CD4-positive, alpha-beta memory T cell (primary cell): ENCODE results near the gene CNTF. TPM values are rescaled to one million over a fixed set of nuclear protein-coding genes. Genes with fewer than 3 reads are reported as not detected.

Experiments
- CTCF ChIA-PET: fragments of 350-600 bp; sonication (Branson Sonifier 250); formaldehyde crosslinking; loops from one replicate; lab custom pipeline; 2021; ENCODE audit warnings: inconsistent platforms; ENCODE audit not compliant: partially characterized antibody; lab: Charles Lee
- POLR2A ChIA-PET: fragments of 350-600 bp; sonication (Branson Sonifier 250); formaldehyde crosslinking; loops from one replicate; lab custom pipeline; 2021; ENCODE audit not compliant: partially characterized antibody; lab: Charles Lee
- DNase-seq, 5 donors: peaks; one replicate each; pipeline versions ENCODE4 v3.0.0 to v3.0.0-alpha.2; 2020 to 2022; ENCODE audit warnings: mixed read lengths in 1 of 5
- H3K27ac ChIP-seq: one replicate; pipeline ENCODE4 v1.7.0; 2013; ENCODE audit warnings: low read depth, low read length
- H3K27me3 ChIP-seq: 2 replicates; pipeline ENCODE4 v1.7.0; 2013; ENCODE audit warnings: mild to moderate bottlenecking, low read length, moderate library complexity; ENCODE audit not compliant: insufficient read depth
- H3K36me3 ChIP-seq: 2 replicates; pipeline ENCODE4 v1.7.0; 2013; ENCODE audit warnings: mild to moderate bottlenecking, low read length, moderate library complexity; ENCODE audit not compliant: insufficient read depth
- H3K4me1 ChIP-seq: 2 replicates; pipeline ENCODE4 v1.7.0; 2013; ENCODE audit warnings: mild to moderate bottlenecking, low read length, moderate library complexity; ENCODE audit not compliant: insufficient read depth
- H3K4me3 ChIP-seq, 2 donors: one replicate each; pipeline ENCODE4 v1.7.0; 2013; ENCODE audit warnings: low read length in 2 of 2, mild to moderate bottlenecking in 1 of 2
- H3K9me3 ChIP-seq, 2 donors: one replicate each; pipeline ENCODE4 v1.7.0; 2013; ENCODE audit warnings: low read length in 2 of 2, control low read depth in 1 of 2; ENCODE audit not compliant: control insufficient read depth in 1 of 2
- H3K27ac Mint-ChIP-seq, 7 donors: one replicate each; pipeline ENCODE4 v1.8.0; 2020 to 2021; ENCODE audit warnings: mixed read lengths in 7 of 7, mild to moderate bottlenecking in 6 of 7, inconsistent platforms in 3 of 7, moderate library complexity in 3 of 7
- H3K27me3 Mint-ChIP-seq, 2 donors: one replicate each; pipeline ENCODE4 v1.8.0; 2020 to 2021; ENCODE audit warnings: mixed read lengths in 2 of 2
- H3K36me3 Mint-ChIP-seq, 2 donors: one replicate each; pipeline ENCODE4 v1.8.0; 2020 to 2021; ENCODE audit warnings: mixed read lengths in 2 of 2, inconsistent platforms in 1 of 2, mild to moderate bottlenecking in 1 of 2
- H3K4me1 Mint-ChIP-seq, 4 donors: one replicate each; pipeline ENCODE4 v1.8.0; 2020 to 2021; ENCODE audit warnings: mixed read lengths in 4 of 4, mild to moderate bottlenecking in 1 of 4
- H3K4me3 Mint-ChIP-seq, 8 donors: one replicate each; pipeline ENCODE4 v1.8.0; 2020 to 2021; ENCODE audit warnings: mixed read lengths in 8 of 8, mild to moderate bottlenecking in 7 of 8, moderate library complexity in 6 of 8, inconsistent platforms in 3 of 8
- H3K9me3 Mint-ChIP-seq, 8 donors: one replicate each; pipeline ENCODE4 v1.8.0; 2020 to 2021; ENCODE audit warnings: mixed read lengths in 8 of 8, mild to moderate bottlenecking in 5 of 8, inconsistent platforms in 3 of 8, moderate library complexity in 1 of 8
- intact Hi-C: fragments of 100-400 bp; cut with micrococcal nuclease; formaldehyde crosslinking; loops from one replicate; pipeline ENCODE4 v1.15.1; 2023
- polyA plus RNA-seq, 2 donors: library from polyadenylated mRNA; unstranded; fragments of 300-500 nt; fragmentation: Illumina TruSeq; gene quantifications; one replicate each; pipeline ENCODE4 v1.2.3, GENCODE V29; 2021
- total RNA-seq, 2 experiments: library from RNA; stranded (reverse); gene quantifications; one replicate each; pipeline ENCODE4 v1.2.3, GENCODE V29; 2021

Gene CNTF
- total and polyA plus RNA-seq, 4 experiments from 2014 or later = 0.10 to 2.9 (median 2.6) TPM; not detected in 1

DNA sequence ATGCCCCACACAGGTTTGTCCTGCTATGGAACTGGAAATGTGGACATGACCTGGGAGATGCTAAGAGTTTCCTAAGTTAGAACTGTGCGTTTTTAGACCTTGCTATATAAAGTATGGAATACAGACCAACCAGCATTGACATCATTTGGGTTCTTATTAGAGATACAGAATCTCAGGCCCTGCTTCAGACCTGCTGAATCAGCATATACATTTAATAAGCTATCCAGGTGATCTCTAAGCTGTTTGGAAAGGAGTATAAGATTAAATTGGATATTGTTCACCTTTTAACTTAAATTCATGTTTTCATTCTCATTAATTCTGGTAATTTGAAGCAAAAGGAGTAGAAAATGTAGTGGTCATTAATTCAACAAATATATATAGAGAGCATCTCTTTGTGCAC lies 6.9 kb upstream of the CNTF start:
- H3K4me1 ChIP-seq = no peaks in the 10 kb centered on the region
- H3K36me3 ChIP-seq = peaks cover 80% of the 10 kb centered on the region
- no peaks in the 10 kb centered on the region for H3K27me3 ChIP-seq
- no peak overlapping the region for H3K27ac ChIP-seq
- H3K4me3 ChIP-seq = no peak overlapping the region
- ChIA-PET POLR2A (no interaction called here), CTCF (interaction anchor here (1.0 kb wide), 1 partner anchor 47 kb away, joined by 4 read pairs; no protein-coding TSS in a partner anchor)
- no peak for DNase-seq
- H3K9me3 Mint-ChIP-seq = no peaks in the 10 kb centered on the region
- peaks cover 0 to 8% (median 5%) of the 10 kb centered on the region in 4 donors for H3K4me1 Mint-ChIP-seq
- H3K27ac Mint-ChIP-seq = peak overlapping the region in 1 of 7 donors; percentile 78
- no peaks in the 10 kb centered on the region for H3K9me3 ChIP-seq
- intact Hi-C loops = loop anchor here (10.0 kb wide), 1 partner anchor 51 kb away; no protein-coding TSS in a partner anchor
- peaks cover 80 to 90% of the 10 kb centered on the region in 2 donors for H3K36me3 Mint-ChIP-seq
- no peak overlapping the region for H3K4me3 Mint-ChIP-seq
- H3K27me3 Mint-ChIP-seq = no peaks in the 10 kb centered on the region

DNA sequence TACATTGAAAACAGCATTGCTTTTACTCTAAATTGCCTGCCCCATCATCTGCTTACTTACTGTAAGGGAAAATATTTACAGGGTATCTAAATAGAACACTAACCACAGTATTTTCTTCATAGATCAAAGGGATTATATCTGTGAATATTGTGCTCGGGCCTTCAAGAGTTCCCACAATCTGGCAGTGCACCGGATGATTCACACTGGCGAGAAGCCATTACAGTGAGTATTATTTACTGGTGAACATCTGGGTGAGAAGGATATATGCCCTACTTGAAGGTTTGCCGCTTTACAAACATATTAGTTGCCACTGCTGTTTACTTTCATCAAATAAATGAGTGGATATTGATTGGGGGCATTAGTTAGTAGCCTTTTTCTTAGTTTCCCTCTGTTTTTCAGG lies 5.9 kb upstream of the CNTF start:
- Histone ChIP-seq H3K27me3 (no peaks in the 10 kb centered on the region), H3K4me3 (no peak overlapping the region), H3K4me1 (no peaks in the 10 kb centered on the region), H3K9me3 (no peaks in the 10 kb centered on the region), H3K36me3 (peaks cover 70% of the 10 kb centered on the region), H3K27ac (no peak overlapping the region)
- ChIA-PET CTCF (no interaction called here), POLR2A (no interaction called here)
- DNase-seq = no peak
- Mint-ChIP-seq H3K4me3 (no peak overlapping the region), H3K36me3 (peaks cover 71 to 82% of the 10 kb centered on the region in 2 donors), H3K27ac (peak overlapping the region in 1 of 7 donors; percentile 9), H3K4me1 (peaks cover 0 to 3% (median 2%) of the 10 kb centered on the region in 4 donors), H3K27me3 (no peaks in the 10 kb centered on the region), H3K9me3 (no peaks in the 10 kb centered on the region)
- intact Hi-C loops = loop anchor here (10.0 kb wide), 1 partner anchor 52 kb away; no protein-coding TSS in a partner anchor

DNA sequence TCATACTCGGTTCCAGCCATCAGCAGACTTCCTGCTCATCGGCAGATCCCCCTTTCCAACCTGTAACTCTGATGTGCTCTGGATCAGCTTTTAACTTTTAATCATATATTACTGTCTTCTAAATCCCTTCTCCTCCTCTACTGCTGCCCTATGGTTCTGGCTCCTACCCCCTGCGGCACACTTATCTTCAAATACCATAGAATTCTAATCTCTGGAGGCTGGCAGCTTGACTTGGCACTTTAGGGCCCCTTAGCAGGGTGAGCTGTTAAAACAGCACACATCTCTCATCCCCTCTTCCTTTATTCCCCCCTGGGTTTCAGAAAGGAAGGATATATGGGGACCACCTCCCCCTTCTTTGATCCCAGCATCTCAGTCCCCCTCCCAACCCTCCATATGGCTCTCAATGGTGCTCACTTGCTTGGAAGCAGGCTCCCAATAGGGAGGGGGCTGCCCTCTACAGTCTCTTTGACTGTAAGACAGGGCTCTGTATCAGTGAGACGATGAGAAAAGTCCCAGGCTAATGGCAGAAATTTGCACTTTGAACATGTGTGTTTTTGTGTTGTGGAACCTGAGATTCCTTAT lies 4.4 kb upstream of the CNTF start:
- H3K27ac ChIP-seq = no peak overlapping the region
- no peak overlapping the region for H3K4me3 ChIP-seq
- H3K36me3 Mint-ChIP-seq = peaks cover 65 to 81% of the 10 kb centered on the region in 2 donors

GRCh38 chr11:58621586-58622262 lies 741 bp upstream of the CNTF start:
- H3K27ac Mint-ChIP-seq = peak overlapping the region in 1 of 7 donors; percentile 36

More for the DNA sequence above, 4.4 kb upstream of the CNTF start:
- intact Hi-C loops = loop anchor here (1.0 to 10.0 kb wide), 2 partner anchors 39 to 53 kb away; partner anchors contain the start of gene ZFP91
- CTCF ChIA-PET = interaction anchor here (2.3 kb wide), 1 partner anchor 50 kb away, joined by 9 read pairs; no protein-coding TSS in a partner anchor
- no peak for DNase-seq
- Histone ChIP-seq H3K4me1 (no peaks in the 10 kb centered on the region), H3K36me3 (peaks cover 66% of the 10 kb centered on the region), H3K9me3 (no peaks in the 10 kb centered on the region), H3K27me3 (no peaks in the 10 kb centered on the region)
- H3K4me1 Mint-ChIP-seq = peaks cover 0 to 4% (median 0%) of the 10 kb centered on the region in 4 donors
- H3K4me3 Mint-ChIP-seq = no peak overlapping the region
- no peaks in the 10 kb centered on the region for H3K9me3 Mint-ChIP-seq
- POLR2A ChIA-PET = no interaction called here
- H3K27me3 Mint-ChIP-seq = no peaks in the 10 kb centered on the region
- H3K27ac Mint-ChIP-seq = peak overlapping the region in 4 of 7 donors; percentile 28 to 68 (median 44)

DNA sequence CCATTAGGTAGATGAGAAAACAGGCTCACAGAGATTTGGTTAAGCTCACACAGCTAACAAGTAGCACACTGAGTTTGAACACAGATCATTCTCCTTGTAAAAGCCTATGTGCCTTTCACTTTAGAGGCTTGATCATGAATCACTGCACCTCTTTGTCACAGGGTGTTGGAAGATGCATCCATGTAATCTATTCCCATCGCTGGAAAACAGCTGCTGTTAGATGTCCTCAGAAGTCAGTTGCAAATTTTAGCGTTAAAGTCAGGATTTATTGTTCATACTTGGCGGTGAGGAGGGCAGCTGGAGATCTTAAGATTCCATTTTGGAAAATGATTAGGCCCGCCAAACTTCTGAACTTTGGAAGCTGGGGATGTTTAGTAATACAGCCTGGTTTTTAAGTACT lies 2.6 kb downstream of the CNTF start:
- no peaks in the 10 kb centered on the region for H3K27me3 Mint-ChIP-seq
- H3K4me3 Mint-ChIP-seq = no peak overlapping the region
- no peak overlapping the region for H3K27ac Mint-ChIP-seq
- no peaks in the 10 kb centered on the region for H3K27me3 ChIP-seq
- ChIA-PET CTCF (interaction anchor here (1.1 to 1.7 kb wide), 2 partner anchors 49 to 57 kb away, joined by 3 to 5 read pairs; no protein-coding TSS in a partner anchor), POLR2A (no interaction called here)
- peaks cover 18% of the 10 kb centered on the region for H3K36me3 ChIP-seq
- no peak overlapping the region for H3K4me3 ChIP-seq
- H3K27ac ChIP-seq = no peak overlapping the region
- no peak for DNase-seq
- H3K4me1 Mint-ChIP-seq = peaks cover 0 to 5% (median 4%) of the 10 kb centered on the region in 4 donors
- H3K9me3 Mint-ChIP-seq = no peaks in the 10 kb centered on the region
- H3K9me3 ChIP-seq = no peaks in the 10 kb centered on the region
- intact Hi-C loops = no loop called here
- no peaks in the 10 kb centered on the region for H3K4me1 ChIP-seq
- H3K36me3 Mint-ChIP-seq = peaks cover 24 to 41% of the 10 kb centered on the region in 2 donors

More at GRCh38 chr11:58621586-58622262, 741 bp upstream of the CNTF start:
- Histone ChIP-seq H3K4me3 (no peak overlapping the region), H3K36me3 (peaks cover 43% of the 10 kb centered on the region), H3K27ac (no peak overlapping the region), H3K4me1 (no peaks in the 10 kb centered on the region), H3K27me3 (no peaks in the 10 kb centered on the region), H3K9me3 (no peaks in the 10 kb centered on the region)
- Mint-ChIP-seq H3K36me3 (peaks cover 51 to 72% of the 10 kb centered on the region in 2 donors), H3K27me3 (no peaks in the 10 kb centered on the region), H3K4me3 (no peak overlapping the region), H3K9me3 (no peaks in the 10 kb centered on the region), H3K4me1 (peaks cover 0 to 3% (median 0%) of the 10 kb centered on the region in 4 donors)
- CTCF ChIA-PET = interaction anchor here (0.9 to 1.4 kb wide), 5 partner anchors 8 to 54 kb away, joined by 3 to 6 read pairs (median 4); no protein-coding TSS in a partner anchor
- POLR2A ChIA-PET = no interaction called here
- DNase-seq = no peak
- intact Hi-C loops = no loop called here

GRCh38 chr11:58625826-58626460 lies 3.5 kb downstream of the CNTF start:
- Histone ChIP-seq H3K27ac (no peak overlapping the region), H3K4me3 (no peak overlapping the region), H3K4me1 (no peaks in the 10 kb centered on the region), H3K36me3 (peaks cover 18% of the 10 kb centered on the region), H3K9me3 (no peaks in the 10 kb centered on the region), H3K27me3 (no peaks in the 10 kb centered on the region)
- Mint-ChIP-seq H3K9me3 (no peaks in the 10 kb centered on the region), H3K36me3 (peaks cover 20 to 36% of the 10 kb centered on the region in 2 donors), H3K4me1 (peaks cover 0 to 5% (median 4%) of the 10 kb centered on the region in 4 donors), H3K4me3 (no peak overlapping the region), H3K27me3 (no peaks in the 10 kb centered on the region), H3K27ac (peak overlapping the region in 2 of 7 donors; percentile 26 to 56)
- POLR2A ChIA-PET = no interaction called here
- intact Hi-C loops = no loop called here
- no peak for DNase-seq
- CTCF ChIA-PET = interaction anchor here (1.1 to 5.3 kb wide), 3 partner anchors 9 to 58 kb away, joined by 3 to 81 read pairs (median 43); no protein-coding TSS in a partner anchor
